Glutamatergic neuron (in vitro differentiated cells): Measurements from ENCODE around the gene SLC12A3. TPM values are rescaled to one million over a fixed set of nuclear protein-coding genes. Genes with fewer than 3 reads are reported as not detected.
"Not testable (repeated sequence)": the region's sequence is repeated elsewhere in the genome, so short reads cannot be mapped to it uniquely, and the experiment has no call there.

Source experiments
- DNase-seq: peaks from one replicate; pipeline ENCODE4 v3.0.0; 2022
- H3K27ac Mint-ChIP-seq: one replicate; pipeline ENCODE4 v1.8.0; 2020; ENCODE audit warnings: mild to moderate bottlenecking, mixed read lengths, inconsistent platforms; ENCODE audit not compliant: unreplicated experiment
- H3K27me3 Mint-ChIP-seq: one replicate; pipeline ENCODE4 v1.8.0; 2020; ENCODE audit warnings: mild to moderate bottlenecking, moderate library complexity, mixed read lengths, inconsistent platforms; ENCODE audit not compliant: unreplicated experiment
- H3K36me3 Mint-ChIP-seq: one replicate; pipeline ENCODE4 v1.8.0; 2020; ENCODE audit warnings: mild to moderate bottlenecking, mixed read lengths, inconsistent platforms; ENCODE audit not compliant: unreplicated experiment
- H3K4me1 Mint-ChIP-seq: one replicate; pipeline ENCODE4 v1.8.0; 2020; ENCODE audit warnings: mild to moderate bottlenecking, low read depth, mixed read lengths, inconsistent platforms; ENCODE audit not compliant: unreplicated experiment
- H3K4me3 Mint-ChIP-seq: one replicate; pipeline ENCODE4 v1.8.0; 2020; ENCODE audit warnings: mild to moderate bottlenecking, mixed read lengths, inconsistent platforms; ENCODE audit not compliant: unreplicated experiment
- H3K9me3 Mint-ChIP-seq: one replicate; pipeline ENCODE4 v1.8.0; 2020; ENCODE audit warnings: mild to moderate bottlenecking, moderate library complexity, mixed read lengths, inconsistent platforms; ENCODE audit not compliant: unreplicated experiment
- CTCF ChIP-seq: fragments of 200-600 bp; sonication (generic); IDR thresholded peaks from one replicate; pipeline ENCODE4 v1.5.0; 2021; ENCODE audit not compliant: partially characterized antibody, unreplicated experiment
- total RNA-seq: library from RNA; stranded (reverse); fragmentation: NEBNext Ultra II Directional; extraction: Animal tissue kit (Norgen Biotek cat#: 25700); gene quantifications from one replicate; pipeline ENCODE4 v1.2.1, GENCODE V29; 2021; ENCODE audit not compliant: unreplicated experiment

SLC12A3 gene
- total RNA-seq, 1 donor from 2014 or later: not detected

GRCh38 chr16:56880176-56880575 lies 15.2 kb downstream of the SLC12A3 start:
- Mint-ChIP-seq H3K36me3 (no peaks in the 10 kb centered on the region), H3K4me1 (no peaks in the 10 kb centered on the region), H3K4me3 (no peak overlapping the region), H3K27me3 (no peaks in the 10 kb centered on the region), H3K9me3 (peaks cover 3% of the 10 kb centered on the region), H3K27ac (no peak overlapping the region)
- no peak for DNase-seq
- TF ChIP-seq CTCF: no peak

- Mint-ChIP-seq H3K4me3 (no peak overlapping the region), H3K4me1 (no peaks in the 10 kb centered on the region), H3K9me3 (peaks cover 5% of the 10 kb centered on the region), H3K27ac (no peak overlapping the region), H3K27me3 (no peaks in the 10 kb centered on the region), H3K36me3 (peaks cover 4% of the 10 kb centered on the region)
- DNase-seq: no peak
- TF ChIP-seq CTCF: no peak
Observed at GRCh38 chr16:56880685-56881084, 15.7 kb downstream of the SLC12A3 start.

- Mint-ChIP-seq H3K36me3 (peaks cover 4% of the 10 kb centered on the region), H3K4me1 (no peaks in the 10 kb centered on the region), H3K4me3 (no peak overlapping the region), H3K27ac (no peak overlapping the region), H3K27me3 (peaks cover 2% of the 10 kb centered on the region), H3K9me3 (peaks cover 10% of the 10 kb centered on the region)
- no peak for DNase-seq
- no peak for TF ChIP-seq CTCF
Observed at GRCh38 chr16:56882077-56882800, 17.2 kb downstream of the SLC12A3 start.

GRCh38 chr16:56883586-56883985 lies 18.6 kb downstream of the SLC12A3 start:
- no peak overlapping the region for H3K27ac Mint-ChIP-seq
- peaks cover 9% of the 10 kb centered on the region for H3K9me3 Mint-ChIP-seq
- H3K4me1 Mint-ChIP-seq: no peaks in the 10 kb centered on the region
- H3K27me3 Mint-ChIP-seq: peaks cover 2% of the 10 kb centered on the region
- H3K36me3 Mint-ChIP-seq: peaks cover 4% of the 10 kb centered on the region
- no peak overlapping the region for H3K4me3 Mint-ChIP-seq
- TF ChIP-seq CTCF: no peak
- no peak for DNase-seq

GRCh38 chr16:56884026-56884582 lies 19.1 kb downstream of the SLC12A3 start:
- no peak for TF ChIP-seq CTCF
- H3K4me1 Mint-ChIP-seq: no peaks in the 10 kb centered on the region
- peaks cover 7% of the 10 kb centered on the region for H3K9me3 Mint-ChIP-seq
- peaks cover 2% of the 10 kb centered on the region for H3K27me3 Mint-ChIP-seq
- H3K27ac Mint-ChIP-seq: no peak overlapping the region
- H3K36me3 Mint-ChIP-seq: peaks cover 4% of the 10 kb centered on the region
- no peak overlapping the region for H3K4me3 Mint-ChIP-seq
- no peak for DNase-seq

- DNase-seq, H3K36me3 Mint-ChIP-seq, H3K4me1 Mint-ChIP-seq, H3K27ac Mint-ChIP-seq, H3K4me3 Mint-ChIP-seq, H3K27me3 Mint-ChIP-seq, H3K9me3 Mint-ChIP-seq: not testable (repeated sequence)
Observed at GRCh38 chr16:56884929-56885328, 19.9 kb downstream of the SLC12A3 start.
